ENCODE measurements around the gene DAB2IP.
"Not testable (repeated sequence)": the region's sequence is repeated elsewhere in the genome, so short reads cannot be mapped to it uniquely, and the experiment has no call there.

The DAB2IP gene

GRCh38 chr9:121619545-121620324, 31.7 kb upstream of the DAB2IP start:
- H3K4me3 ChIP-seq, result no peak overlapping the region
- no peak for DNase-seq (ENCODE audit: low spot score)
- peak overlapping the region in 1 of 2 donors; percentile 50 for H3K27ac ChIP-seq
- TF ChIP-seq, protein P1, sequence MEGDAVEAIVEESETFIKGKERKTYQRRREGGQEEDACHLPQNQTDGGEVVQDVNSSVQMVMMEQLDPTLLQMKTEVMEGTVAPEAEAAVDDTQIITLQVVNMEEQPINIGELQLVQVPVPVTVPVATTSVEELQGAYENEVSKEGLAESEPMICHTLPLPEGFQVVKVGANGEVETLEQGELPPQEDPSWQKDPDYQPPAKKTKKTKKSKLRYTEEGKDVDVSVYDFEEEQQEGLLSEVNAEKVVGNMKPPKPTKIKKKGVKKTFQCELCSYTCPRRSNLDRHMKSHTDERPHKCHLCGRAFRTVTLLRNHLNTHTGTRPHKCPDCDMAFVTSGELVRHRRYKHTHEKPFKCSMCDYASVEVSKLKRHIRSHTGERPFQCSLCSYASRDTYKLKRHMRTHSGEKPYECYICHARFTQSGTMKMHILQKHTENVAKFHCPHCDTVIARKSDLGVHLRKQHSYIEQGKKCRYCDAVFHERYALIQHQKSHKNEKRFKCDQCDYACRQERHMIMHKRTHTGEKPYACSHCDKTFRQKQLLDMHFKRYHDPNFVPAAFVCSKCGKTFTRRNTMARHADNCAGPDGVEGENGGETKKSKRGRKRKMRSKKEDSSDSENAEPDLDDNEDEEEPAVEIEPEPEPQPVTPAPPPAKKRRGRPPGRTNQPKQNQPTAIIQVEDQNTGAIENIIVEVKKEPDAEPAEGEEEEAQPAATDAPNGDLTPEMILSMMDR (IDR thresholded peaks at IDR 0.05), result no peak

- TF ChIP-seq, protein P1 (IDR thresholded peaks at IDR 0.05), result no peak
- no peak for DNase-seq (ENCODE audit: low spot score)
- H3K27ac ChIP-seq, result peak overlapping the region in 1 of 2 donors; percentile 29
Observed at GRCh38 chr9:121620325-121620673, 31.1 kb upstream of the DAB2IP start.

GRCh38 chr9:121620777-121621449, 30.5 kb upstream of the DAB2IP start:
- TF ChIP-seq, protein P1 (IDR thresholded peaks at IDR 0.05), result peak; percentile 20
- peak overlapping the region in 1 of 2 donors; percentile 29 for H3K27ac ChIP-seq
- no peak for DNase-seq (ENCODE audit: low spot score)
- no peak overlapping the region for H3K4me3 ChIP-seq

More at GRCh38 chr9:121620325-121620673, 31.1 kb upstream of the DAB2IP start:
- no peak overlapping the region for H3K4me3 ChIP-seq

GRCh38 chr9:121622387-121623203, 28.8 kb upstream of the DAB2IP start:
- H3K27ac ChIP-seq, result no peak overlapping the region

DNA sequence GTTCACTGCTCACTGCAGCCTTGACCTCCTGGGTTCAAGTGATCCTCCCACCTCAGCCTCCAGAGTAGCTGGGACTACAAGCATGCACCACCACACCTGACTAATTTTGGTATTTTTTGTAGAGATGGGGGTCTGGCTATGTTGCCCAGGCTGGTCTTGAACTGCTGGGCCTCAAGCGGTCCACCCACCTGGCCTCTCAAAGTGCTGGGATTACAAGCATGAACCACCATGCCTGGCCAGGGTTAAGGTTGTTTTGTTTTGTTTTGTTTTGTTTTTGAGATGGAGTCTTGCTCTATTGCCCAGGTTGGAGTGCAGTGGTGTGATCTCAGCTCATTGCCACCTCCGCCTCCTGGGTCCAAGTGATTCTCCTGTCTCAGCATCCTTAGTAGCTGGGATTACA, 28.0 kb upstream of the DAB2IP start:
- DNase-seq (ENCODE audit: low spot score); H3K27ac ChIP-seq: not testable (repeated sequence)

More at GRCh38 chr9:121622387-121623203, 28.8 kb upstream of the DAB2IP start:
- H3K4me3 ChIP-seq, result no peak overlapping the region
- TF ChIP-seq, protein P1 (IDR thresholded peaks at IDR 0.05), result no peak
- DNase-seq (ENCODE audit: low spot score), result no peak

GRCh38 chr9:121625590-121625989, 25.8 kb upstream of the DAB2IP start:
- TF ChIP-seq, protein P1 (IDR thresholded peaks at IDR 0.05), result no peak
- Histone ChIP-seq H3K27ac (no peak overlapping the region), H3K4me3 (no peak overlapping the region)
- no peak for DNase-seq (ENCODE audit: low spot score)

More for the DNA sequence above, 28.0 kb upstream of the DAB2IP start:
- H3K4me3 ChIP-seq, result not testable (repeated sequence)

- H3K27ac ChIP-seq, result no peak overlapping the region
- no peak for DNase-seq (ENCODE audit: low spot score)
- H3K4me3 ChIP-seq, result no peak overlapping the region
- TF ChIP-seq, protein P1 (IDR thresholded peaks at IDR 0.05), result no peak
Observed at GRCh38 chr9:121626012-121626411, 25.4 kb upstream of the DAB2IP start.

Data from coronary artery (tissue), 2 donors.